Fibroblast of gingiva (primary cell): ENCODE measurements around the gene NR1H4.
"Not testable (repeated sequence)": the region's sequence is repeated elsewhere in the genome, so short reads cannot be mapped to it uniquely, and the experiment has no call there.

ENCODE experiments used
- DNase-seq: peaks from one replicate; pipeline ENCODE4 v3.0.0-alpha.2; 2011; ENCODE audit warnings: low read depth

The NR1H4 gene

DNA sequence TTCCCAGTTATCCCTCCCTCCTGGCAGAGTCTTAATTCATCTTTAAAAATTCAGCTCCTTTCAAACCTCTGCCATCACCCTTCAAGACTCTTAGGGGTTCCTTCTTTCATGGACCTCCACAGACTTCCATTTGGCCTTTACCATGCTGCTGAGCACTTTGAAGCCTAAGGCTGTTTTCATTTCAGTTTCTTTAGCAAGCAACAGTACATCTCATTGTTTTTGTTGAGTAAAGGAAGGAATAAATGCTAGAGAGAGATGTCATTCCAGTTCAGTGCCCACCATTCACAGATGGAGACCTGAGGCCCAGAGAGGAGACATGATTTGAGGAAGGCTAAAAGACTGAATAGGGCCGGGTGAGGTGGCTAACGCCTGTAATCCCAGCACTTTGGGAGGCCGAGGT is 98.5 kb downstream of the NR1H4 start:
- DNase-seq = no peak

DNA sequence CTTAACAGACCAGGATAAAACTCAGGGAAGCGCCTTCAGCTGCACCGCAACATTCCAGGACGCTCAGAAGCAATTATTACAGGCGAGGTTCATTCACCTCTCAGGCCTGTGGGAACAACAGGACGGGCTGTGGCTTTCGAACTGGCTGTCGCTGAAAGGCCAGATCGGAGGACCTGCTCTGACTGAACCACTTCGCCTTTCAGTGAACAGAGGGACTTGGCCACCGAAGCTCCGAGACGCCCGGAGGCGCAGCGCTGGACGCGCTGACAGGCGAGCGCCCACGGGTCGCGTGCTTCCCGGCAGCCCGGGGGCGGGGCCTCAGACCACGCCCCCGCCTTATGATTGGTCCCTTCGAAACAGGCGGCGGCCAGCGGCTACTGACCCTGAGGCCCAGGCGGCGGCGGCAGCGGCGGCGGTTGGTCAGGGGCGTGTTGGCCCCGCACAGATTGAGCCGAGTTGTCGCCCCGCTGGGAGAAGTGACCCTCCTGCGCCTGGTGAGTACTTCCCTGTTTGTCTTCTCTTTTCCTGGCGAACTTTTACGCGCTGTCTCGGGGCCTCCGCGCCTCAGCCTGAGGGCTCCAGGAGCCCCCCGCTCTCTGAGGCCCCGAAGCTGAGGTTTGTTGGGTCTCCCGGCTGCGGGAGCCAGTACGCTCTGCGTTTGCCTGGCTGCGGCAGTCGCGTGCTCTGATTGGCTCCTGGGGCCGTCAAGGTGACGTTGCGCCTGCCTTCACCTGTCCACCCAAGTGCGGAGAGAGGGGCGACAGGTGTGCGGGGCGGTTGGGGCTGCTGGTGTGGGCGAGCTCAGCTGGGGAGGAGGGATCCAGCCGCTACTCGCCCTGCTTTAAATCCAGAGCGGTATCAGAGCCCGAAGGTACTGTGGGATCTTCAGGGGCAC is 99.9 kb downstream of the NR1H4 start, which contains the start of gene GAS2L3:
TSS of gene GAS2L3 (plus strand) at position 393 of the 895 bp plus-strand sequence. CDS start 21,221 bp downstream, outside the sequence.
- DNase-seq = peak; percentile 79

DNA sequence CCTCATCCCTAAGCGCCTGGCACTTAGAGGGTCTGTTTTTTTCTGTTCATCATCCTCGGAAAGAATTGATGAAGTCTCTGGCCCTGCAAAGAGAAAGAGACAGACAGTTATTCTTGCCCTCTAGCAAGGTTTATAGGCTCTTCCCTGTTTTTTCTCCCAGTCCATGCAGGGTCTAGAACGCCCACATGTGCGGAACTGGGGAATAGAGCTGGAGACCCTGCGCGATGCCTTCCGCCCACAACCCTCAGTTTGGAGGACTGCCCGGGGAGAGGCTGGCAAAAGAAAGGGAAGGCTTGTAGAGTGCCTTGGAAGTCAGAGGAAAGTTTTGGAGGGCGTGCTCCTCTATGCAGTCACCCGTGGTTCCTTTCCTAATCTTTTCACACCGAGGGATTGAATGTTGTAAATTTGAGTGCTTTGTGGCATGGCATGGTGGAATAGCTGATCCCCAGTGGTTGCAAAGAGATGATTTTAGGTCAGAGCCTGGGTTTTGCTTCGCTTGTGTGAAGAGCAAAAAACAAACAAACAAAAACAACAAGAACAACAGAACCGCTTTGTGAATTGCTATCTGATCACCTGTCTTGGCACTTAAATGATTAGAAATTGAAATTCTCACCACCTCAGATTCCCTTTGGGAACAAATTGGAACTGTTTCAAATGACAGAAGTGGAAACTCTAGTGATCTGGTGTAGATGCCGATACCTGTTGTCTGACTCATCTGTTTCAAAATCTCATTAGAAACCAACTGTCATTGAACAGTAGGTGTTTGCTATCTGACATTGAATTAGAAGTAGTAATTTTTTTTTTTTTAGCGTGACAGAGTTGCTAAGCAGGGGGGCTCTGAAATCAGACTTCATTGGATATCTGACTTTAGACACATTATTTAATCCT is 100.8 kb downstream of the NR1H4 start:
- peak; percentile 8 for DNase-seq

DNA sequence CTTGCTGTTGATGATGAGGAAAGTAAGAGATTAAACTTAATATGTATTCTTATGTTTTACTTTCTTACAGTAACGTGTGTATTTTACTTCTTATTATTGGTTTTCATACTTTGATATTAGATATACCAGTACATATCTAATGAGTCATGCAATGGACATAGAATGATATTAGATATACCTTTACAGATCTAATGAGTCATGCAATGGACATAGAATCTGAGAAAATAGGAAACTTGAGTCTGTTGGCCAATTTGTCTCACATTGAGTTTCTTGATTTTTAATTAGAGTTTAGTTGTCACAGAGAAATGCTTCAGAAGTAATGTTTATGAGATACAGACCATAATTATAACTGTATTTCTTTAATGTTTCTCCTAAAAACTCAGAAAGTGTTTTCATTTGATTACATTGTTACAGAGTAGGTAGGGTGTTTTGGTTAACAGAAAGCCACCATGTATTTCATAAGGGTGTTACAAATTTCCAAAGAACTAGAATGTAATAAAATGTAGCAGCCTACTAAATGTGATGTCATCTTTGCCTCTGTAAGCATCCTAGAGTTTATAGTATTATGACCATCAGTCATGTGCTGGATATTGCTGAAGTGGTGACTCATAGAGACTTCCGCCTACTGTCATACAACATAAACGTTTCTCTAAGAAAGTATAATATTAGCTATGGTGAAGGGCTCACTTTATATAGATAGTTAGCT is 102.8 kb downstream of the NR1H4 start:
- DNase-seq = peak; percentile 80

DNA sequence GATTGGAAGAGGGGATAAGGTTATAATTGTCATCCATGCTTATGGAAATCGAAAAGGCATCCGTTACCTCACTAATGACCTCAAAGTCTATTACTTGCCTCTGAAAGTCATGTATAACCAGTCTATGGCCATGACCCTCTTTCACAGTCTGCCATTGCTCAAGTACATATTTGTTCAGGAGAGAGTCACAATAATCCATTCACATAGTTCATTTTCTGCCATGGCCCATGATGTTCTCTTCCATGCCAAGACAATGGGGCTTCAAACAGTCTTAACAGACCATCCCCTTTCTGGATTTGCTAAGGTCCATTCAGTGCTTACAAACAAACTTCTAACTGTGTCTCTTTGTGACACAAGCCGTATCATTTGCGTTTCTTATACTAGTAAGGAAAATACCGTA is 105.3 kb downstream of the NR1H4 start:
- DNase-seq = no peak

DNA sequence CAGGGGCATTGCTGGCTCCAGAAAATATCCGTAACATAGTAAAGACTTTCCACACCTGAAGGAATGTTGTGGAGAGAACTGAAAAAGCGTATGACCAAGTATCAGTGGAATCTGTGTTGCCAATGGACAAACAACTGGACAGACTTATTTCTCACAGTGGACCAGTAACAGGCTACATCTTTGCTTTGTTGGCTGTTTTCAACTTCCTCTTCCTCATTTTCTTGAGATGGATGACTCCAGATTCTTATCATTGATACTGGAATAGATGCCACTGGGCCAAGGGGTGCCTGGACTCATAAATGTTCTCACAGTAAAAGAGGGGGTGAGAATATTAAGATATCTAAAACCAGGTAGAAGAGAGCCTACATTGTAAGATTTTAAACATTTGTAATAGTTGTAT is 106.2 kb downstream of the NR1H4 start:
- no peak for DNase-seq

DNA sequence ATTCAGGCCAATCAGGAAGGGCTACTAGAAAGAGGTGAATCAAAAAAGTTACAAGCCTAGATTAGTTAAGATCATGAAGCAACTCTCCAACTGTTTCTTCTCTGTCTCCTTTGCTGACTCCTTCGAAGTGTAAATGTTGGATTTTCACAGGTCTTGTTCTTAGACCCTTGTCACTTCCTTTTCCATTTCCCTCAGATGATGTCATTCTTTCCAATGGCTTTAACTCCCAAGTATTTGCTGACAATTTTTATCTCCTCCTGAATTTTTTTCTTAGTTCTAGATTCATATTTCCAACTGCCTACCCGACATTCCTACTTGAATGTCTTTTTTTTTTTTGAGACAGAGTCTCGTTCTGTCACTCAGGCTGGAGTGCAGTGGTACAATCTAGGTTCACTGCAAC is 110.6 kb downstream of the NR1H4 start:
- no peak for DNase-seq

DNA sequence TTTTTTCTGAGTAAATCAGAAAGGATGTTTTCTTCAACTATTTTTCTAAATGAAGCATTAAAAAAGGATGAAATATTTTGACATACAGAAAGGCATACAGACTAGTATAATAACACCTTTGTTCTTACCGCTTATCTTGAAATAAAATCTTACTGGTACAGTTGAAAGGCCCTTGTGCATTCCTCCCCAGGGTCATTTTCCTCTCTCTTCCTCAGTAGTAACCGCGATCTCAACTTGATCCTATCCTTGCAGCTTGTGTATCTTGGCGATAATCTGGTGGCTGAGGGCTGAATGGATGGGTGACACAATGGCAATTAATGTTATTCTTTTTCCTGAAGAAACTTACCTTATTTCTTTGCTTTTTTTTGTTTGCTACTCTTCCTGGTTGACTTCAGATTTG is 118.3 kb downstream of the NR1H4 start:
- no peak for DNase-seq

DNA sequence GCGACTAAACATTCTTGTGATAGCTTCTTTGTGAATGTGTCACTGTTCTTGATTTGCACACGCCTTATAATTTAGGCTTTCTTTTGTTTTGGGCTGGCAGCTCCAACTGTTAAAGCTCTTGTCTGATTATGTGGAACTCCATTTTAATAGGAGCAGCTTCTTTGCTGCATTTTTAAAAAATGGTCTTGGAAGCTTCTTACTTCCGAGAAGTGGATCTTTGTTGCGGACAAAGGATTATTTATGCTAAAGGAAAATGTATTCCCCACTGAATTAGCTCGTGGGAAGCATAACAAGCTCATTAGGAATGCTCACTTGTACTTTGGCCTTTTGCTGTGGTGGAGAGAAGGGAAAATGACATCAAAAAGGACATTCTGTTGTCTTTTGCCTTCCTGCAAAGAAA is 119.8 kb downstream of the NR1H4 start:
- DNase-seq = peak; percentile 5

DNA sequence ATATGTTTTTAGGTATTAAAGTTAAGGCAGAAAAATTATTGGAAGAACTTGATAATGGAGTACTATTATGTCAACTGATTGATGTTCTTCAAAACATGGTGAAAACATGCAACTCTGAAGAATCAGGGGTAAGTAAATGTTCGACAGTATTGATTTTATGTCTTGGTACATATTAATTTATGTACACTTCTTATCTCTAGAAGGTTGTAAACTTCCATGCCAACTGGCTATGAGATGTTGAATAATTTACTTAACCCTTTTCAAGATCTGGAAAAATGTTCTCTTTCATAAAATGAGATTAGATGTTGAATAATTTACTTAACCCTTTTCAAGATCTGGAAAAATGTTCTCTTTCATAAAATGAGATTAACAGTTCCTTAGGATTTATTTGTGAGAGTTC is 128.0 kb downstream of the NR1H4 start:
- no peak for DNase-seq

DNA sequence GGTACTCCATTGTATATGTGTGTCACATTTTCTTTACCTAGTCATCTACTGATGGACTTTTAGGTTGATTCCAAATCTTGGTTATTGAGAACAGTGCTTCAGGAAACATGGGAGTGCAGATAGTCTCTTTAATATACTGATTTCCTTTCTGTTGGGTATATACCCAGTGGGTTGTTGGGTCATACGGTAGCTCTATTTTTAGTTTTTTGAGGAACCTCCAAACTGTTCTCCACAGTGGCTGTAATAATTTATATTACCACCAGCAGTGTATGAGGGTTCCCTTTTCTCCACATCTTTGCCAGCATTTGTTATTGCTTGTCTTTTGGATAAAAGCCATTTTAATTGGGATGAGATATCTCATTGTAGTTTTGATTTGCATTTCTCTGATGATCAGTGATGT is 129.3 kb downstream of the NR1H4 start:
- DNase-seq = not testable (repeated sequence)

DNA sequence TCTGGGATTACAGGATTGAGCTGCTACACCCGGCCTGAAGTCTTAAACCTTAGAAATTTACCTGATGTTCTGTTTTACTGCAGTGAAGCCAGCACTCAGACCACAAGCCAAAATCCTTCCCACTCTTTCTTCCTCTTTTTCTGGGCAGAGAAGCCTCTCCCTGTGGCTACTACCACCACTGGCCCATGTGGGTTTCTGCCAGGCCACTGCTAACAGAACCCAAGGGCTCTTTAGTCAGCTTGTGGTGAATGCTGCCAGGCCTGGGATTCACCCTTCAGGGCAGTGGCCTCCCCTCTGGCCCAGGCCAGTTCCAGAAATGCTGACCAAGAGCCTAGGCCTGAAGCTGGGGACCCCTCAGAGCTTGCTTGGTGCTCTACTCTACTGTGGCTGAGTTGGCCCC is 135.1 kb downstream of the NR1H4 start:
- no peak for DNase-seq

DNA sequence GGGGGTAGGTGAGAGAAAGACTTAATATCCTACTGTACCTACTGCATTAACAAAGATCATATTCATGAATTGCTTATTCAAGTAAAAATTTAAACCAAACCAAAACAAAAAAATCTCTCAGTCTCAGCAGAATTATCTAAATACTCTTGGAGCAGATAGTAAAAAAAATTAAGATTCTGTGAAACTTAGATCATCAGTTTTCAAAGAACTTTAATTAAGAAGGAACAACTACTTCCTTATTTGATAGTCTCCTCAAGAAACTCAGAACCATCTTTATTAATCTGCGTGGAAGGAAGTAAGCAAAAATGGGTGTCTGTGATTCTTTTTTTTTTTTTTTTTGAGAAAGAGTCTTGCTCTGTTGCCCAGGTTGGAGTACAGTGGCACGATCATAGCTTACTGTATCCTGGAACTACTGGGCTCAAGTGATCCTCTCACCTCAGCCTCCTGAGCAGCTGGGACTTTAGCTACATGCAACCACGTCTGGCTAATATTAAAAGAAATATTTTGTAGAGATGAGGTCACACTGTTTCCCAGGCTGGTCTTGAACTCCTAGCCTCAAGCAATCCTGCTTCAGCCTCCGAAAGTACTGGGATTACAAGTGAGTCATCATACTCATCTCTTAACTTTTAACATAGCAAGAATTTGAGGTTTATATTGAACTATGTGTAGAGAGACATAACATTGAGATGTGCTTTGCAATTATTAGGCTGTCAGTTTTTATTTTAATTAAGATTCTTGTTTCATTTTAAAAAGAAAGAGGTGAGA is 137.2 kb downstream of the NR1H4 start:
- DNase-seq = no peak

DNA sequence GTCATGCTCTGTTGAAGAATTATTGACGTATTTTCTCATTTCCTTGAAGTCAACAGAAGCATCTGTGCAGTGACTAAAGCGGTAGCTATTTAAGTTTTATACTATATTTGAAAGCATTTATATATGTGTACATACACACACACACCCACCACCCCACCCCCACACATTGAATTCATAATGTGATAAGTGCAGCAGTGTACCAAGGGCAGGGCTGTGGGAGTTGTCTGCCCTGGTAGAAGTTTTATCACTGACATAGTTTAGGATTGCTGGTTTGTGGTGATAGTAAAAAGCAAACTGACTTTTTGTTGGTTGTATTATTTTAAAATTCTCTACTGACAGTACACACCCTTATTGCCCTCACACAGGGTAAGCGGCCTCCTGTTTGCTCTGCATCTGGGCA is 138.9 kb downstream of the NR1H4 start:
- DNase-seq = no peak
